ENCODE results near the gene MRFAP1L1.
"Not testable (repeated sequence)": the region's sequence is repeated elsewhere in the genome, so short reads cannot be mapped to it uniquely, and the experiment has no call there.

MRFAP1L1 gene

DNA sequence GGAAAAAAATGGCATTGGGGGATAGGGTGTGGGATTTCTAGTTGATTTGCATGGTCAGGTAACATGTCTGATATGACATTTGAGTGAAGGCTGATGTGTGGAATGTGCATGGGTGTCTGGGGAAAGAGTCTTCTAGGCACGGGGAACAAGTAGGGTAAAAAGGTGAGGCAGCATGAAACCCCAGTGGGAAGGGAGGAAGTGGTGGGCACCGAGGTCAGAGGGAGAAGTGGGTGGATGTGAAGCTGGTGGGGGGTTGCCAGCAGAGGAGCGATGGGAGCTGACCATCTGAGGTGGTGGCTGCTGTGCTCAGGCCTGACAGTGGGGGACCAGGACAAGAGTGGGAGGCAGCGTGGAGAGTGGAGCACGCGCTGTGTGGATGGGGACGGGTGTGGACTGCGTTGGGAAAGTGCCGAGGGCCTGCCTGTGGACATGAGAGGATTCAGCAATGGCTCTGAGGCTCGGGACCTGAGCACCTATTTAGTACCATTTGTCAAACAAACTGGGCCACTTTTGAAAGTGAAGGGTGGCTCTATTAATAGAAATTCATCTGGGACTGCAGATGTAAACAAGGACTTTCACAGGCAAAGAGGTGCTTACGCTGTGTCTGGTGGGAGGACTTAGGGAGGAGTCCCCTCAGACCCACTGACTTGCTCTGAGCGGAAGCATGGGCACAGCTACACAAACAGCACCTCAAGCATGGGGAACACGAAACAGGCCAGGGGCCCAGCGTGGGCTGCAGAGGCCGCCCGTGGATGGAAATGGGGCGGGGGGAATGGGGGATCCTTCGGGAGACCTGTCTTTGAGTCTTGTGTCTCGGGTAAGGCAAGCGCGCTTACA, 32.7 kb downstream of the MRFAP1L1 start:
- no peak overlapping the region for H3K4me3 ChIP-seq (ENCODE audit: low read length)
- TF ChIP-seq, protein P1, sequence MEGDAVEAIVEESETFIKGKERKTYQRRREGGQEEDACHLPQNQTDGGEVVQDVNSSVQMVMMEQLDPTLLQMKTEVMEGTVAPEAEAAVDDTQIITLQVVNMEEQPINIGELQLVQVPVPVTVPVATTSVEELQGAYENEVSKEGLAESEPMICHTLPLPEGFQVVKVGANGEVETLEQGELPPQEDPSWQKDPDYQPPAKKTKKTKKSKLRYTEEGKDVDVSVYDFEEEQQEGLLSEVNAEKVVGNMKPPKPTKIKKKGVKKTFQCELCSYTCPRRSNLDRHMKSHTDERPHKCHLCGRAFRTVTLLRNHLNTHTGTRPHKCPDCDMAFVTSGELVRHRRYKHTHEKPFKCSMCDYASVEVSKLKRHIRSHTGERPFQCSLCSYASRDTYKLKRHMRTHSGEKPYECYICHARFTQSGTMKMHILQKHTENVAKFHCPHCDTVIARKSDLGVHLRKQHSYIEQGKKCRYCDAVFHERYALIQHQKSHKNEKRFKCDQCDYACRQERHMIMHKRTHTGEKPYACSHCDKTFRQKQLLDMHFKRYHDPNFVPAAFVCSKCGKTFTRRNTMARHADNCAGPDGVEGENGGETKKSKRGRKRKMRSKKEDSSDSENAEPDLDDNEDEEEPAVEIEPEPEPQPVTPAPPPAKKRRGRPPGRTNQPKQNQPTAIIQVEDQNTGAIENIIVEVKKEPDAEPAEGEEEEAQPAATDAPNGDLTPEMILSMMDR (IDR thresholded peaks at IDR 0.05; ENCODE audit: insufficient read depth, low read depth, low read length, missing control alignments), result no peak
- DNase-seq (ENCODE audit: low read depth), result no peak

DNA sequence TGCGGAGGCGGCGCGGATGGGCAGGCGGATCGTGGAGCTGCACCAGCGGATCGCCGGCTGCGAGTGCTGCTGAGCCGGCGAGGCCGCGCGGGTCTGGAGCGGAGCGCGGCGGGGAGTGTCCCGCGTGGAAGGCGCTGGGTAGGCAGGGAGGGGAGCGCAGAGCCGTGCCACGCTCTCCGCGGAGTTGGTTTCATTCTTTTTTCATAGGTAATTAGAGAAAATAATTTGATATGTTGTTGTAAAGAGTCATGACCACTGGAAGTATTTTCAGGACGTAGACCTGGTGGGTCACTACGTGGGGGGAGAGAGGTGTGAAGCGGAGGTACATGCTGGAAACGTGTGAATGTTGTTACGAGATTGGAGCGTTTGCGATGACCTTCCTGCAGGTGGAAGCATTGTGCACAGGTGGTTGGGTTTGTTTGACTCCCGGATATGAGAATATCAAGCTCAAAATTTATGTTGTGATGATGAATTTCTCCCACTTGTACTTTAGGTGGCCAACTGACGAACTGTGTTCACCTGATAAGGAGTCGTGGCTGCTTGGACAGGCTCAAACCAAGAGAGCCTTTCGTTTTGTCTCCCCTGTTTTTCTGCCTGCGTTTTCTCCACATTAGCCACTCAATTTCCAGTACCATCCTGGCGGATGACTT, 35.0 kb downstream of the MRFAP1L1 start:
- TF ChIP-seq, protein P1 (IDR thresholded peaks at IDR 0.05; ENCODE audit: insufficient read depth, low read depth, low read length, missing control alignments), result peak; percentile 82
- DNase-seq (ENCODE audit: low read depth), result peak; percentile 82
- H3K4me3 ChIP-seq (ENCODE audit: low read length), result peak overlapping the region; percentile 69

DNA sequence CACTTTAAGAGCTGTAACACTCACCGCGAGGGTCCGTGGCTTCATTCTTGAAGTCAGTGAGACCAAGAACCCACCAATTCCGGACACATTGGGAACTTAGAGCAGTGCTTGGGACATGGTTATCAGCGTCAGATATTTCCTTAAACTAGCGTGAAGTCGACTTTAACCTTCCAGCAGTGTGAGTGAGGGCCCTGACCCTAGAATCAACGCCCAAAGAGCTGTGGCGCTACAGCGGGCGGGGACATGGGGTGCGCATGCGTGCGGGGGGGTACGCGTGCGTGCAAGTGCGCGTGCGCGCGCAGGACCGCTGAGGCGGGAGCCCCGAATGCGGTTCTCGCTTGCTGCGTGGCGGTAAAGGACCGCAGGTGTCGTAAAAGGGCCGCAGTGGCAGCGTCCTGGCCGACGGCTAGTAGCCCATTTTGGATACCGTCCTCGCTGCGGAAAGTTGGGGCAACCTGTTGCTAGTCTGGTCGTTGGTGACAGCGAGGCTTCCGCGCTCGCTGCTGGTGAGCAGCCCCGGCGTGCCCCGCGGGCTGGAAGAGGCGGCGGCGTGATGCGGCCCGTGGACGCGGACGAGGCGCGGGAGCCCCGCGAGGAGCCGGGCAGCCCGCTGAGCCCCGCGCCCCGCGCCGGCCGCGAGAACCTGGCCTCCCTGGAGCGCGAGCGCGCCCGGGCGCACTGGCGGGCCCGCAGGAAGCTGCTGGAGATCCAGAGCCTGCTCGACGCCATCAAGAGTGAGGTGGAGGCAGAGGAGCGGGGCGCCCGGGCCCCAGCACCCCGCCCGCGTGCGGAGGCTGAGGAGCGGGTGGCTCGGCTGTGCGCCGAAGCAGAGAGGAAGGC, 35.8 kb downstream of the MRFAP1L1 start:
- DNase-seq (ENCODE audit: low read depth), result peak; percentile 94
- TF ChIP-seq, protein P1 (IDR thresholded peaks at IDR 0.05; ENCODE audit: insufficient read depth, low read depth, low read length, missing control alignments), result no peak
- H3K4me3 ChIP-seq (ENCODE audit: low read length), result peak overlapping the region; percentile 69

DNA sequence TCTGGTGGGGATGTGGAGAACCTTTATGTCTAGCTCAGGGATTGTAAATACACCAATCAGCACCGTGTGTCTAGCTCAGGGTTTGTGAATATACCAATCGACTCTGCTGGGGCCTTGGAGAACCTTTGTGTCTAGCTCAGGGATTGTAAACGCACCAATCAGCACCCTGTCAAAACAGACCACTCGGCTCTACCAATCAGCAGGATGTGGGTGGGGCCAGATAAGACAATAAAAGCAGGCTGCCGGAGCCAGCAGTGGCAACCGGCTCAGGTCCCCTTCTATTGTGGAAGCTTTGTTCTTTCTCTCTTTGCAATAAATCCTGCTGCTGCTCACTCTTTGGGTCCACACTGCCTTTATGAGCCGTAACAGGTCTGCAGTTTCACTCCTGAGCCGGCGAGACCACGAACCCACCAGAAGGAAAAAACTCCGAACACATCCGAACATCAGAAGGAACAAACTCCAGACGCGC, 36.4 kb downstream of the MRFAP1L1 start:
- DNase-seq (ENCODE audit: low read depth), result not testable (repeated sequence)
- peak overlapping the region; percentile 69 for H3K4me3 ChIP-seq (ENCODE audit: low read length)

DNA sequence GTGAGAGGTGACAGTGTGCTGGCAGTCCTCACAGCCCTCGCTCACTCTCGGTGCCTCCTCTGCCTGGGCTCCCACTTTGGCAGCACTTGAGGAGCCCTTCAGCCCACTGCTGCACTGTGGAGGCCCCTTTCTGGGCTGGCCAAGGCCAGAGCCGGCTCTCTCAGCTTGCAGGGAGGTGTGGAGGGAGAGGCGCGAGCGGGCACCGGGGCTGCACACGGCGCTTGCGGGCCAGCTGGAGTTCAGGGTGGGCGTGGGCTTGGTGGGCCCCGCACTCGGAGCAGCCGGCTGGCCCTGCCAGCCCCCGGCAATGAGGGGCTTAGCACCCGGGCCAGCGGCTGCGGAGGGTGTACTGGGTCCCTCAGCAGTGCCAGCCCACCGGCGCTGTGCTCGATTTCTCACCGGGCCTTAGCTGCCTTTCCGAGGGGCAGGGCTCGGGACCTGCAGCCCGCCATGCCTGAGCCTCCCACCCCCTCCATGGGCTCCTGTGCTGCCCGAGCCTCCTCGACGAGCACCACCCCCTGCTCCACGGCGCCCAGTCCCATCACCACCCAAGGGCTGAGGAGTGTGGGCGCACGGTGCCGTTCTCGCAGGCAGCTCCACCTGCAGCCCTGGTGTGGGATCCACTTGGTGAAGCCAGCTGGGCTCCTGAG, 37.0 kb downstream of the MRFAP1L1 start:
- not testable (repeated sequence) for H3K4me3 ChIP-seq (ENCODE audit: low read length); DNase-seq (ENCODE audit: low read depth)

DNA sequence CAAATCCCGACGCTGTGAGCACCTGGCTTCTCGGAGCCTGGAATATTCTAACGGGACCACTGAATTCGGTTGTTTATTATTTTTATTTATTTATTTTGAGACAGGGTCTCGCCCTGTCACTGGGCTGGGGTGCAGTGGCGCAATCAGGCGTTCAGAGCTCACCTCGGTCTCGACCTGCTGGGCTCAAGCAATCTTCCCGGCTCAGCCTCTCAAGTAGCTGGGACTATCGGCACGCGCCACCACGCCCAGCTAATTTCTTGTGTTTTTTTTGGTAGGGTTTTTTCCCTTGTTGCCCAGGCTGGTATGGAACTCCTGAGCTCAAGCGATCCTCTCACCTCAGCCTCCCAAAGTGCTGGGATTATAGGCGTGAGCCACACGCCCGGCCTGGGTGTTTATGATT, 37.5 kb downstream of the MRFAP1L1 start:
- TF ChIP-seq, protein P1 (IDR thresholded peaks at IDR 0.05; ENCODE audit: insufficient read depth, low read depth, low read length, missing control alignments), result no peak
- no peak overlapping the region for H3K4me3 ChIP-seq (ENCODE audit: low read length)
- no peak for DNase-seq (ENCODE audit: low read depth)

DNA sequence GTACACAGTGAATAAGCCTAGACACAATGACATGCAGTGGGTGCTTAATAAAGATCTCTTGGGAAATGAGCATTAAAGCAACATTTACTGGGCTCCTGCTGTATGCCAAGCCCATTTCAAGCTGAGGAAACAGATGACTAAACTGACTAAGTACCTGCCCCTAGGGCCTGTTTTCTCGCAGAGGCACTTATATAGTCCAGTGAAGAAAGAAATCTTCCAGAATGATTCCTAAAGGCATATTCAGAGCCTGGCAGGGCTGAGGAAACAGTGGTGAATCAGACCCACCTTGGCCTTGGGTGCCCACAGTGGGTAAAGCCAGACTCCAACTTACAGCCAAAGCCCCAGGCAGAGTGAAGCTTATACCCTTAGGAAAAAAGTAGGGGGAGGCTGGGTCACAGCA, 38.0 kb downstream of the MRFAP1L1 start:
- TF ChIP-seq, protein P1 (IDR thresholded peaks at IDR 0.05; ENCODE audit: insufficient read depth, low read depth, low read length, missing control alignments), result no peak
- DNase-seq (ENCODE audit: low read depth), result no peak
- H3K4me3 ChIP-seq (ENCODE audit: low read length), result no peak overlapping the region

Data from epithelial cell of esophagus (primary cell).